ENCODE data around the gene NCAM1. TPM values are rescaled to one million over a fixed set of nuclear protein-coding genes. Genes with fewer than 3 reads are reported as not detected.

NCAM1 gene
- total and polyA plus RNA-seq, 2 of the 13 experiments (the other 11 are each of a cell fraction or from before 2014, with no cell fraction given): 0.05 TPM; not detected in 1

DNA sequence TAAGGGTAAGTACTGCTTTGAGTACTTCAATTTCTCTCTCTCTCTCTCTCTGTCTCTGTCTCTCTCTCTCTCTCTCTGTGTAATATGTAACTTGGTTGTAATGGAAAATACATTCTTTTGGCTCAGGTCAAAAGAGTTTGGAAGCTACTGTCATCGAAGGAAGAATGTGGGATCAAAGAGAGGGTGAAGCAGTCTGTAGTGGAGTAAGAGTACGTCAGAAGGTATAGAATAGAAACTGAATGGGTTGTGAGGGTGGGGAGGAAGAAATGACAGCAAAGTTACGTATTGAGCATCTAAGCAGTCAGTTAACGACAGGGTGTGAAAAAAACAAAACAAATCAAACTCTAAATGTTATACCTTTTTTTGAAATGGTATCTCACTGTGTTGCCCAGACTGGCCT is 10.0 kb downstream of the NCAM1 start (continued):
- TF ChIP-seq, protein P1, sequence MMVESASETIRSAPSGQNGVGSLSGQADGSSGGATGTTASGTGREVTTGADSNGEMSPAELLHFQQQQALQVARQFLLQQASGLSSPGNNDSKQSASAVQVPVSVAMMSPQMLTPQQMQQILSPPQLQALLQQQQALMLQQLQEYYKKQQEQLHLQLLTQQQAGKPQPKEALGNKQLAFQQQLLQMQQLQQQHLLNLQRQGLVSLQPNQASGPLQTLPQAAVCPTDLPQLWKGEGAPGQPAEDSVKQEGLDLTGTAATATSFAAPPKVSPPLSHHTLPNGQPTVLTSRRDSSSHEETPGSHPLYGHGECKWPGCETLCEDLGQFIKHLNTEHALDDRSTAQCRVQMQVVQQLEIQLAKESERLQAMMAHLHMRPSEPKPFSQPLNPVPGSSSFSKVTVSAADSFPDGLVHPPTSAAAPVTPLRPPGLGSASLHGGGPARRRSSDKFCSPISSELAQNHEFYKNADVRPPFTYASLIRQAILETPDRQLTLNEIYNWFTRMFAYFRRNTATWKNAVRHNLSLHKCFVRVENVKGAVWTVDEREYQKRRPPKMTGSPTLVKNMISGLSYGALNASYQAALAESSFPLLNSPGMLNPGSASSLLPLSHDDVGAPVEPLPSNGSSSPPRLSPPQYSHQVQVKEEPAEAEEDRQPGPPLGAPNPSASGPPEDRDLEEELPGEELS (CRISPR knock-in tag; IDR thresholded peaks at IDR 0.05): no peak
- TF ChIP-seq, protein P2, sequence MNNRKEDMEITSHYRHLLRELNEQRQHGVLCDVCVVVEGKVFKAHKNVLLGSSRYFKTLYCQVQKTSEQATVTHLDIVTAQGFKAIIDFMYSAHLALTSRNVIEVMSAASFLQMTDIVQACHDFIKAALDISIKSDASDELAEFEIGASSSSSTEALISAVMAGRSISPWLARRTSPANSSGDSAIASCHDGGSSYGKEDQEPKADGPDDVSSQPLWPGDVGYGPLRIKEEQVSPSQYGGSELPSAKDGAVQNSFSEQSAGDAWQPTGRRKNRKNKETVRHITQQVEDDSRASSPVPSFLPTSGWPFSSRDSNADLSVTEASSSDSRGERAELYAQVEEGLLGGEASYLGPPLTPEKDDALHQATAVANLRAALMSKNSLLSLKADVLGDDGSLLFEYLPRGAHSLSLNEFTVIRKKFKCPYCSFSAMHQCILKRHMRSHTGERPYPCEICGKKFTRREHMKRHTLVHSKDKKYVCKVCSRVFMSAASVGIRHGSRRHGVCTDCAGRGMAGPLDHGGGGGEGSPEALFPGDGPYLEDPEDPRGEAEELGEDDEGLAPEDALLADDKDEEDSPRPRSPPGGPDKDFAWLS (CRISPR knock-in tag; IDR thresholded peaks at IDR 0.05; ENCODE audit: borderline replicate concordance): no peak
- TF ChIP-seq, protein P3, sequence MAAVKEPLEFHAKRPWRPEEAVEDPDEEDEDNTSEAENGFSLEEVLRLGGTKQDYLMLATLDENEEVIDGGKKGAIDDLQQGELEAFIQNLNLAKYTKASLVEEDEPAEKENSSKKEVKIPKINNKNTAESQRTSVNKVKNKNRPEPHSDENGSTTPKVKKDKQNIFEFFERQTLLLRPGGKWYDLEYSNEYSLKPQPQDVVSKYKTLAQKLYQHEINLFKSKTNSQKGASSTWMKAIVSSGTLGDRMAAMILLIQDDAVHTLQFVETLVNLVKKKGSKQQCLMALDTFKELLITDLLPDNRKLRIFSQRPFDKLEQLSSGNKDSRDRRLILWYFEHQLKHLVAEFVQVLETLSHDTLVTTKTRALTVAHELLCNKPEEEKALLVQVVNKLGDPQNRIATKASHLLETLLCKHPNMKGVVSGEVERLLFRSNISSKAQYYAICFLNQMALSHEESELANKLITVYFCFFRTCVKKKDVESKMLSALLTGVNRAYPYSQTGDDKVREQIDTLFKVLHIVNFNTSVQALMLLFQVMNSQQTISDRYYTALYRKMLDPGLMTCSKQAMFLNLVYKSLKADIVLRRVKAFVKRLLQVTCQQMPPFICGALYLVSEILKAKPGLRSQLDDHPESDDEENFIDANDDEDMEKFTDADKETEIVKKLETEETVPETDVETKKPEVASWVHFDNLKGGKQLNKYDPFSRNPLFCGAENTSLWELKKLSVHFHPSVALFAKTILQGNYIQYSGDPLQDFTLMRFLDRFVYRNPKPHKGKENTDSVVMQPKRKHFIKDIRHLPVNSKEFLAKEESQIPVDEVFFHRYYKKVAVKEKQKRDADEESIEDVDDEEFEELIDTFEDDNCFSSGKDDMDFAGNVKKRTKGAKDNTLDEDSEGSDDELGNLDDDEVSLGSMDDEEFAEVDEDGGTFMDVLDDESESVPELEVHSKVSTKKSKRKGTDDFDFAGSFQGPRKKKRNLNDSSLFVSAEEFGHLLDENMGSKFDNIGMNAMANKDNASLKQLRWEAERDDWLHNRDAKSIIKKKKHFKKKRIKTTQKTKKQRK (IDR thresholded peaks at IDR 0.05; ENCODE audit: low read length): no peak
- TF ChIP-seq, protein P4, sequence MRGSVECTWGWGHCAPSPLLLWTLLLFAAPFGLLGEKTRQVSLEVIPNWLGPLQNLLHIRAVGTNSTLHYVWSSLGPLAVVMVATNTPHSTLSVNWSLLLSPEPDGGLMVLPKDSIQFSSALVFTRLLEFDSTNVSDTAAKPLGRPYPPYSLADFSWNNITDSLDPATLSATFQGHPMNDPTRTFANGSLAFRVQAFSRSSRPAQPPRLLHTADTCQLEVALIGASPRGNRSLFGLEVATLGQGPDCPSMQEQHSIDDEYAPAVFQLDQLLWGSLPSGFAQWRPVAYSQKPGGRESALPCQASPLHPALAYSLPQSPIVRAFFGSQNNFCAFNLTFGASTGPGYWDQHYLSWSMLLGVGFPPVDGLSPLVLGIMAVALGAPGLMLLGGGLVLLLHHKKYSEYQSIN (CRISPR knock-in tag; IDR thresholded peaks at IDR 0.05; ENCODE audit: borderline replicate concordance): no peak
- TF ChIP-seq ZNF782 (CRISPR knock-in tag; IDR thresholded peaks at IDR 0.05; ENCODE audit: borderline replicate concordance): no peak
- TF ChIP-seq NFYB (CRISPR knock-in tag; IDR thresholded peaks at IDR 0.05): no peak
- no peak for TF ChIP-seq BRD4 (CRISPR knock-in tag; IDR thresholded peaks at IDR 0.05)
- no peak for TF ChIP-seq RXRA (CRISPR knock-in tag; IDR thresholded peaks at IDR 0.05)
- TF ChIP-seq, protein P5, sequence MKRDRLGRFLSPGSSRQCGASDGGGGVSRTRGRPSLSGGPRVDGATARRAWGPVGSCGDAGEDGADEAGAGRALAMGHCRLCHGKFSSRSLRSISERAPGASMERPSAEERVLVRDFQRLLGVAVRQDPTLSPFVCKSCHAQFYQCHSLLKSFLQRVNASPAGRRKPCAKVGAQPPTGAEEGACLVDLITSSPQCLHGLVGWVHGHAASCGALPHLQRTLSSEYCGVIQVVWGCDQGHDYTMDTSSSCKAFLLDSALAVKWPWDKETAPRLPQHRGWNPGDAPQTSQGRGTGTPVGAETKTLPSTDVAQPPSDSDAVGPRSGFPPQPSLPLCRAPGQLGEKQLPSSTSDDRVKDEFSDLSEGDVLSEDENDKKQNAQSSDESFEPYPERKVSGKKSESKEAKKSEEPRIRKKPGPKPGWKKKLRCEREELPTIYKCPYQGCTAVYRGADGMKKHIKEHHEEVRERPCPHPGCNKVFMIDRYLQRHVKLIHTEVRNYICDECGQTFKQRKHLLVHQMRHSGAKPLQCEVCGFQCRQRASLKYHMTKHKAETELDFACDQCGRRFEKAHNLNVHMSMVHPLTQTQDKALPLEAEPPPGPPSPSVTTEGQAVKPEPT (CRISPR knock-in tag; IDR thresholded peaks at IDR 0.05; ENCODE audit: low read depth): no peak
